Choroid plexus epithelial cell (primary cell): ENCODE measurements around the gene NBAS.
A peak's percentile ranks its signal among the peaks of the same experiment; 100 is the strongest.

ENCODE experiments used
- DNase-seq: peaks from one replicate; pipeline ENCODE4 v3.0.0-alpha.2; 2010; ENCODE audit warnings: low read depth
- H3K4me3 ChIP-seq: 2 replicates; pipeline ENCODE4 v1.5.1; 2011; ENCODE audit warnings: low read depth, mild to moderate bottlenecking, control low read depth, low read length, moderate library complexity
- CTCF ChIP-seq: conservative IDR thresholded peaks from 2 replicates; pipeline ENCODE4 v1.5.1; 2011; ENCODE audit warnings: low read depth, mild to moderate bottlenecking, control low read depth, inconsistent platforms, low read length, moderate library complexity

NBAS gene

GRCh38 chr2:15357186-15357585 is 203.9 kb downstream of the NBAS start:
- no peak for DNase-seq
- H3K4me3 ChIP-seq = no peak overlapping the region
- TF ChIP-seq CTCF = no peak

- no peak overlapping the region for H3K4me3 ChIP-seq
- no peak for TF ChIP-seq CTCF
- DNase-seq = no peak
Observed at GRCh38 chr2:15355386-15355785, 205.7 kb downstream of the NBAS start.

GRCh38 chr2:15354596-15355366 is 206.4 kb downstream of the NBAS start:
- no peak for TF ChIP-seq CTCF
- peak; percentile 7 for DNase-seq
- H3K4me3 ChIP-seq = no peak overlapping the region

- DNase-seq = no peak
- TF ChIP-seq CTCF = no peak
- no peak overlapping the region for H3K4me3 ChIP-seq
Observed at GRCh38 chr2:15352363-15352762, 208.8 kb downstream of the NBAS start.

- no peak overlapping the region for H3K4me3 ChIP-seq
- no peak for DNase-seq
- TF ChIP-seq CTCF = no peak
Observed at GRCh38 chr2:15348636-15349035, 212.5 kb downstream of the NBAS start.

GRCh38 chr2:15348045-15348444 is 213.1 kb downstream of the NBAS start:
- H3K4me3 ChIP-seq = no peak overlapping the region
- DNase-seq = no peak
- no peak for TF ChIP-seq CTCF

GRCh38 chr2:15346624-15347023 is 214.5 kb downstream of the NBAS start:
- no peak overlapping the region for H3K4me3 ChIP-seq
- no peak for TF ChIP-seq CTCF
- DNase-seq = no peak
